ENCODE measurements around the gene EIF2S3B.

DNA sequence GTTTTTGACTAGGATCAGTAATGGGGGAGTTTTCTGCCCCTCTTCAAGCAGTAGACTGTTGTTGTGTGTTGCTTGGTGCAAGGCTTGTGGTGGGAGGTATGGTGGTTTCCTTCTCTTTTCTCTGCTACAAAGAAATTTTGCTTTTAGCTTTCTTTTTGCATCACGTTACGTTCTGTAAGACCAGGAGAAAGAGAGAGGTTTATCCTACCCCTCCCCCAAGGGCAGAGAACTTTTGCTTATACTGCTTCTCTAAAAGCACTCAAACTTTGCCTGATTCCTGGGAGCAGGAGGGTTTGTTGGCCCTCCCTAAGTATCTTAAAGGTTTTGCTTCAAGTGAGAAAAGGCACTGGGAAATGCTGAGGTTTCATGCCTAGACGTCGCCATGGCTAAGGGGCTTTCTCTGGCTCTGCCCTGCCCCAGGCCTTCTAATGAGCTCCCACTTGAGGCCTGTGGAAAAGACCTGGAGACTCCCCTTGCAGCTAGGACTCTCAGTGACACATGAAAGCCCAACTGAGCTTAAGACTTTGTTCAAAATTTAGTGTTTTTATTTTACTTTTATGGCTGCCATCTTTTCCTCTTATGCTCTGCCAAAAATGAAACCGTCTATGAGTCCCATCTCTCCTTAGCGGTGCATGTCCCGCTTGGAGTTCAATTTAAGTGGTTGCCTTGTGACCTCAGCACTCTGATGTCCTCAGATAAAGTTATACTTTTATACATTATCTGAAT, 49.2 kb downstream of the EIF2S3B start:
- TF ChIP-seq, protein P1, sequence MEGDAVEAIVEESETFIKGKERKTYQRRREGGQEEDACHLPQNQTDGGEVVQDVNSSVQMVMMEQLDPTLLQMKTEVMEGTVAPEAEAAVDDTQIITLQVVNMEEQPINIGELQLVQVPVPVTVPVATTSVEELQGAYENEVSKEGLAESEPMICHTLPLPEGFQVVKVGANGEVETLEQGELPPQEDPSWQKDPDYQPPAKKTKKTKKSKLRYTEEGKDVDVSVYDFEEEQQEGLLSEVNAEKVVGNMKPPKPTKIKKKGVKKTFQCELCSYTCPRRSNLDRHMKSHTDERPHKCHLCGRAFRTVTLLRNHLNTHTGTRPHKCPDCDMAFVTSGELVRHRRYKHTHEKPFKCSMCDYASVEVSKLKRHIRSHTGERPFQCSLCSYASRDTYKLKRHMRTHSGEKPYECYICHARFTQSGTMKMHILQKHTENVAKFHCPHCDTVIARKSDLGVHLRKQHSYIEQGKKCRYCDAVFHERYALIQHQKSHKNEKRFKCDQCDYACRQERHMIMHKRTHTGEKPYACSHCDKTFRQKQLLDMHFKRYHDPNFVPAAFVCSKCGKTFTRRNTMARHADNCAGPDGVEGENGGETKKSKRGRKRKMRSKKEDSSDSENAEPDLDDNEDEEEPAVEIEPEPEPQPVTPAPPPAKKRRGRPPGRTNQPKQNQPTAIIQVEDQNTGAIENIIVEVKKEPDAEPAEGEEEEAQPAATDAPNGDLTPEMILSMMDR (conservative IDR thresholded peaks at IDR 0.05): no peak
- no peak for TF ChIP-seq EZH2 (IDR thresholded peaks at IDR 0.05; ENCODE audit: low read depth)
